H1 (cell line): Measurements from ENCODE around the gene KDM8. TPM values are rescaled to one million over a fixed set of nuclear protein-coding genes. Genes with fewer than 3 reads are reported as not detected.

ENCODE experiments used
- CTCF ChIA-PET: fragments of 300-600 bp; sonication (Branson Sonifier 250); formaldehyde crosslinking; loops from one replicate; lab custom pipeline; 2021; ENCODE audit not compliant: partially characterized antibody; lab: Charles Lee
- POLR2A ChIA-PET: fragments of 300-600 bp; sonication (Branson Sonifier 250); formaldehyde crosslinking; loops from one replicate; lab custom pipeline; 2021; ENCODE audit warnings: inconsistent platforms; ENCODE audit not compliant: partially characterized antibody; lab: Charles Lee
- DNase-seq, 2 experiments: peaks; one replicate each; pipeline versions ENCODE4 v3.0.0 to v3.0.0-alpha.2; 2010 to 2022; ENCODE audit warnings: low spot score in 2 of 2, low read depth in 1 of 2, mixed read lengths in 1 of 2
- FAIRE-seq: peaks from 2 replicates; lab custom pipeline; 2011; peaks lifted over from hg19 to GRCh38; lab: Jason Lieb, UNC
- H2AFZ ChIP-seq: 2 replicates; pipeline ENCODE4 v1.8.1; 2012; ENCODE audit warnings: low read length, inconsistent platforms
- H2AK5ac ChIP-seq: 2 replicates; pipeline ENCODE4 v1.6.1; 2013; ENCODE audit warnings: low read depth, low read length
- H2BK120ac ChIP-seq: replicated peaks from 2 replicates; pipeline ENCODE3; 2013; ENCODE audit warnings: low read depth, low read length, inconsistent platforms
- H2BK12ac ChIP-seq: 2 replicates; pipeline ENCODE4 v1.6.1; 2013; ENCODE audit warnings: low read depth, low read length
- H2BK15ac ChIP-seq: 2 replicates; pipeline ENCODE4 v1.6.1; 2013; ENCODE audit warnings: low read length
- H2BK20ac ChIP-seq: 2 replicates; pipeline ENCODE4 v1.6.1; 2013; ENCODE audit warnings: low read length
- H2BK5ac ChIP-seq: 2 replicates; pipeline ENCODE4 v1.6.1; 2013; ENCODE audit warnings: low read depth, low read length
- H3K14ac ChIP-seq: 2 replicates; pipeline ENCODE4 v1.6.1; 2013; ENCODE audit warnings: inconsistent platforms; ENCODE audit not compliant: insufficient read length
- H3K18ac ChIP-seq: 2 replicates; pipeline ENCODE4 v1.6.1; 2013; ENCODE audit warnings: low read length; ENCODE audit errors: extremely low read depth
- H3K23ac ChIP-seq: 2 replicates; pipeline ENCODE4 v1.6.1; 2013; ENCODE audit warnings: inconsistent platforms; ENCODE audit not compliant: insufficient read length
- H3K23me2 ChIP-seq: 2 replicates; pipeline ENCODE4 v1.6.1; 2013; ENCODE audit warnings: low read depth, low read length
- H3K27ac ChIP-seq: 2 replicates; pipeline ENCODE4 v1.6.1; 2011; ENCODE audit warnings: low read depth, low read length, inconsistent platforms
- H3K27me3 ChIP-seq, 4 experiments: replicated peaks in 1 of 4; 1 replicate in 1 of 4; 2 replicates in 3 of 4; pipeline versions ENCODE4 v1.6.1 to v1.8.1; 2011 to 2013; ENCODE audit warnings: low read length in 3 of 4, mild to moderate bottlenecking in 3 of 4, inconsistent platforms in 2 of 4, mixed read lengths in 2 of 4, moderate library complexity in 1 of 4; ENCODE audit not compliant: control insufficient read depth in 3 of 4, insufficient read depth in 3 of 4; ENCODE audit errors: extremely low read depth in 1 of 4
- H3K36me3 ChIP-seq, 4 experiments: 2 replicates each; pipeline versions ENCODE4 v1.6.1 to v1.8.1; 2011 to 2013; ENCODE audit warnings: mild to moderate bottlenecking in 4 of 4, low read length in 3 of 4, moderate library complexity in 2 of 4, control low read depth in 1 of 4, inconsistent platforms in 1 of 4; ENCODE audit not compliant: insufficient read depth in 4 of 4, control insufficient read depth in 2 of 4
- H3K4ac ChIP-seq: replicated peaks from 2 replicates; pipeline ENCODE3; 2013; ENCODE audit warnings: low read length, low read depth, mixed read lengths, inconsistent platforms; ENCODE audit not compliant: insufficient read length
- H3K4me1 ChIP-seq, 4 experiments: replicated peaks in 1 of 4; 1 replicate in 1 of 4; 2 replicates in 3 of 4; pipeline versions ENCODE4 v1.6.1 to v1.8.1; 2011 to 2013; ENCODE audit warnings: low read length in 3 of 4, inconsistent platforms in 2 of 4, mixed read lengths in 1 of 4; ENCODE audit not compliant: insufficient read depth in 4 of 4, control insufficient read depth in 3 of 4
- H3K4me2 ChIP-seq, 2 experiments: 2 replicates each; pipeline versions ENCODE4 v1.6.1 to v1.8.1; 2011 to 2013; ENCODE audit warnings: low read depth in 2 of 2, low read length in 2 of 2, control low read depth in 1 of 2, inconsistent platforms in 1 of 2, mild to moderate bottlenecking in 1 of 2; ENCODE audit not compliant: insufficient read depth in 1 of 2
- H3K4me3 ChIP-seq, 4 experiments: fragments of 200-600, 300-600 bp in 1 of 4; sonication (generic), shearing (Covaris generic), sonication (Bioruptor Twin) in 1 of 4; 2 replicates each; pipeline versions ENCODE4 v1.5.1 to v1.8.1; 2011 to 2016; ENCODE audit warnings: low read length in 4 of 4, low read depth in 3 of 4, control low read depth in 2 of 4, inconsistent platforms in 2 of 4, mild to moderate bottlenecking in 2 of 4, mixed read lengths in 1 of 4, moderate library complexity in 1 of 4; ENCODE audit not compliant: insufficient read depth in 2 of 4; ENCODE audit errors: extremely low read depth in 1 of 4
- H3K56ac ChIP-seq: replicated peaks from 2 replicates; pipeline ENCODE3; 2013; ENCODE audit warnings: low read depth, mild to moderate bottlenecking, mixed read lengths, low read length, inconsistent platforms; ENCODE audit not compliant: insufficient read length
- H3K79me1 ChIP-seq: 2 replicates; pipeline ENCODE4 v1.6.1; 2013; ENCODE audit warnings: low read depth, low read length, control low read depth
- H3K79me2 ChIP-seq, 2 experiments: 2 replicates each; pipeline versions ENCODE4 v1.6.1 to v1.8.1; 2012 to 2013; ENCODE audit warnings: low read length in 2 of 2, mild to moderate bottlenecking in 2 of 2, inconsistent platforms in 1 of 2; ENCODE audit not compliant: insufficient read depth in 2 of 2, control insufficient read depth in 1 of 2
- H3K9ac ChIP-seq, 4 experiments: replicated peaks in 1 of 4; 1 replicate in 1 of 4; 2 replicates in 3 of 4; pipeline versions ENCODE4 v1.6.1 to v1.8.1; 2011 to 2013; ENCODE audit warnings: low read depth in 3 of 4, low read length in 3 of 4, control low read depth in 2 of 4, mild to moderate bottlenecking in 2 of 4, moderate library complexity in 2 of 4, inconsistent platforms in 1 of 4; ENCODE audit errors: extremely low read depth in 1 of 4
- H3K9me3 ChIP-seq, 2 experiments: 2 replicates each; pipeline versions ENCODE4 v1.6.1 to v1.8.1; 2012 to 2013; ENCODE audit warnings: mild to moderate bottlenecking in 2 of 2, moderate library complexity in 2 of 2, control low read depth in 1 of 2, inconsistent platforms in 1 of 2, low read depth in 1 of 2, low read length in 1 of 2, mixed read lengths in 1 of 2; ENCODE audit not compliant: insufficient read depth in 2 of 2
- H4K20me1 ChIP-seq, 2 experiments: replicated peaks in 1 of 2; 2 replicates each; pipeline versions ENCODE3 to v1.8.1; 2011 to 2013; ENCODE audit warnings: inconsistent platforms in 2 of 2, low read length in 2 of 2, mild to moderate bottlenecking in 1 of 2; ENCODE audit not compliant: insufficient read depth in 2 of 2, control insufficient read depth in 1 of 2
- H4K5ac ChIP-seq: 2 replicates; pipeline ENCODE4 v1.6.1; 2013; ENCODE audit warnings: low read length, low read depth, mixed read lengths, inconsistent platforms; ENCODE audit not compliant: insufficient read length
- H4K8ac ChIP-seq: 2 replicates; pipeline ENCODE4 v1.8.0; 2013; ENCODE audit warnings: mild to moderate bottlenecking, moderate library complexity, low read length, inconsistent platforms; ENCODE audit not compliant: insufficient read depth; ENCODE audit errors: extremely low read depth
- H4K91ac ChIP-seq: replicated peaks from 2 replicates; pipeline ENCODE3; 2013; ENCODE audit warnings: low read length, mixed read lengths, inconsistent platforms; ENCODE audit not compliant: insufficient read length
- JUND ChIP-seq: IDR thresholded peaks from 2 replicates; pipeline ENCODE4 v1.6.1; 2011; ENCODE audit warnings: mild to moderate bottlenecking, improper control_type of control experiment, low read length
- KDM4A ChIP-seq: IDR thresholded peaks from one replicate; pipeline ENCODE4 v1.7.1; 2012; ENCODE audit warnings: low read depth, mild to moderate bottlenecking, moderate library complexity, low read length, inconsistent platforms; ENCODE audit not compliant: severe bottlenecking
- KDM5A ChIP-seq: fragments of 200-600 bp; IDR thresholded peaks from 2 replicates; pipeline ENCODE4 v1.7.1; 2012; ENCODE audit warnings: mild to moderate bottlenecking, low read length, inconsistent platforms, mixed read lengths
- POLR2A ChIP-seq, 2 experiments: IDR thresholded peaks; 1 replicate in 1 of 2; 2 replicates in 1 of 2; pipeline ENCODE4 v1.6.1; 2011; ENCODE audit warnings: low read depth in 2 of 2, low read length in 2 of 2, mild to moderate bottlenecking in 2 of 2; ENCODE audit errors: control extremely low read depth in 1 of 2
- POLR2AphosphoS5 ChIP-seq: IDR thresholded peaks from 2 replicates; pipeline ENCODE4 v1.6.1; 2011; ENCODE audit warnings: low read depth, low read length
- TBP ChIP-seq: IDR thresholded peaks from 2 replicates; pipeline ENCODE4 v1.6.1; 2011; ENCODE audit warnings: low read depth, low read length, improper control_type of control experiment
- YY1 ChIP-seq: IDR thresholded peaks from 2 replicates; pipeline ENCODE4 v1.6.1; 2011; ENCODE audit warnings: low read depth, mild to moderate bottlenecking, low read length
- WGBS, 2 experiments: shearing (Covaris generic) in 1 of 2; methylation state at CpG; one replicate each; pipeline versions ENCODE4 v1.1.6 to v1.1.7; 2013 to 2015; ENCODE audit warnings: low lambda C conversion rate in 2 of 2, mixed read lengths in 2 of 2, inconsistent platforms in 1 of 2, low coverage in 1 of 2, missing lambda C conversion rate in 1 of 2; ENCODE audit not compliant: insufficient replicate concordance in 2 of 2, insufficient coverage in 1 of 2, insufficient read length in 1 of 2; ENCODE audit errors: extremely low coverage in 1 of 2, missing lambda C conversion rate in 1 of 2; 5-methylcytosine and 5-hydroxymethylcytosine counted together
- polyA plus RNA-seq, 7 experiments: library from polyadenylated mRNA; depleted of rRNA in 3 of 7; stranded (reverse) in 5 of 7; unstranded in 2 of 7; fragments of >200 nt in 5 of 7; fragments of 200-250 nt in 2 of 7; gene quantifications; 1 replicate in 5 of 7; 2 replicates in 1 of 7; 4 replicates in 1 of 7; pipeline versions ENCODE4 v1.2.1 to v1.2.3, GENCODE V29; 2011 to 2013; ENCODE audit warnings: missing spikeins in 2 of 7, mixed read lengths in 2 of 7
- total RNA-seq: library from RNA; stranded (reverse); fragmentation: NEBNext Ultra II Directional; extraction: Animal tissue kit (Norgen Biotek cat#: 25700); gene quantifications from 2 replicates; pipeline ENCODE4 v1.2.1, GENCODE V29; 2021

KDM8 gene
- total and polyA plus RNA-seq, 2 of the 8 experiments (the other 6 are each of a cell fraction or from before 2014, with no cell fraction given): 10.3 to 12.8 TPM

GRCh38 chr16:27199235-27199586 is 4.1 kb upstream of the KDM8 start:
- no peak overlapping the region for H4K8ac ChIP-seq
- POLR2A ChIA-PET: interaction anchor here (1.4 to 1.9 kb wide), 2 partner anchors 10 to 18 kb away, joined by 3 to 6 read pairs; no protein-coding TSS in a partner anchor
- no peak overlapping the region for H3K56ac ChIP-seq
- no peaks in the 10 kb centered on the region for H3K9me3 ChIP-seq
- no peak overlapping the region for H3K23ac ChIP-seq
- H3K14ac ChIP-seq: no peak overlapping the region
- no peak overlapping the region for H3K27ac ChIP-seq
- H2BK12ac ChIP-seq: no peak overlapping the region
- no peak overlapping the region for H3K9ac ChIP-seq
- H3K36me3 ChIP-seq: no peaks in the 10 kb centered on the region
- H2AFZ ChIP-seq: no peak overlapping the region
- no peak overlapping the region for H3K18ac ChIP-seq
- H3K79me1 ChIP-seq: no peaks in the 10 kb centered on the region
- DNase-seq (no peak), FAIRE-seq (no peak)
- H4K91ac ChIP-seq: no peak overlapping the region
- WGBS, 2 experiments: 84% methylated on average over 3 of the region's 3 CpGs; no CpG with 5 or more reads in 1 of the 2 experiments
- no peak overlapping the region for H2BK5ac ChIP-seq
- CTCF ChIA-PET: interaction anchor here (0.8 to 2.4 kb wide), 4 partner anchors 8 to 169 kb away, joined by 3 to 10 read pairs (median 4); no protein-coding TSS in a partner anchor
- no peak overlapping the region for H3K4me2 ChIP-seq
- no peak overlapping the region for H4K5ac ChIP-seq
- no peaks in the 10 kb centered on the region for H4K20me1 ChIP-seq
- no peaks in the 10 kb centered on the region for H3K27me3 ChIP-seq
- H3K4me1 ChIP-seq: peaks cover 2 to 4% (median 4%) of the 10 kb centered on the region in 4 experiments; a peak in 4 of 7 replicates
- H2BK20ac ChIP-seq: no peak overlapping the region
- H2BK15ac ChIP-seq: no peak overlapping the region
- no peak overlapping the region for H2AK5ac ChIP-seq
- no peaks in the 10 kb centered on the region for H3K79me2 ChIP-seq
- no peak overlapping the region for H3K4me3 ChIP-seq
- H2BK120ac ChIP-seq: no peak overlapping the region
- H3K4ac ChIP-seq: no peak overlapping the region
- peaks cover 2% of the 10 kb centered on the region; the same call in 1 of the 2 replicates for H3K23me2 ChIP-seq
- no peak for TF ChIP-seq JUND
- TF ChIP-seq KDM5A: no peak
- TF ChIP-seq TBP: no peak
- TF ChIP-seq YY1: no peak
- no peak for TF ChIP-seq POLR2A (IDR thresholded peaks at IDR 0.05; ENCODE audit: control extremely low read depth in 1 of 2, low read depth in 2 of 2, low read length in 2 of 2)
- TF ChIP-seq POLR2AphosphoS5: no peak
- no peak for TF ChIP-seq KDM4A
